Measurements from ENCODE around the gene VAMP8. TPM values are rescaled to one million over a fixed set of nuclear protein-coding genes. Genes with fewer than 3 reads are reported as not detected.
"Not testable (repeated sequence)": the region's sequence is repeated elsewhere in the genome, so short reads cannot be mapped to it uniquely, and the experiment has no call there.

VAMP8 gene
- total and polyA plus RNA-seq, 4 donors: 29.2 to 140 (median 79.4) TPM

- no peak for TF ChIP-seq GABPA (IDR thresholded peaks at IDR 0.05 in 1 of 2, conservative IDR thresholded peaks at IDR 0.05 in 1 of 2)
- TF ChIP-seq SP1 (IDR thresholded peaks at IDR 0.05): no peak
- TF ChIP-seq TAF1 (conservative IDR thresholded peaks at IDR 0.05): no peak
- TF ChIP-seq YY1 (IDR thresholded peaks at IDR 0.05): no peak
- TF ChIP-seq HNF4A (conservative IDR thresholded peaks at IDR 0.05): no peak
These were observed 14.2 kb downstream of the VAMP8 start (continued) for GRCh38 chr2:85591563-85591962.

- 93% methylated on average over 9 of the region's 9 CpGs for WGBS
- H3K9me3 ChIP-seq (ENCODE audit: control insufficient read depth in 4 of 4, low read length in 3 of 4); H3K36me3 ChIP-seq (ENCODE audit: control insufficient read depth in 4 of 4, insufficient read depth in 3 of 4, low read depth in 1 of 4, low read length in 3 of 4); H3K27me3 ChIP-seq (ENCODE audit: control insufficient read depth in 4 of 4, insufficient read depth in 4 of 4, low read length in 3 of 4); DNase-seq (ENCODE audit: low spot score); H3K27ac ChIP-seq (ENCODE audit: low read depth in 1 of 2, low read length in 2 of 2); H3K9ac ChIP-seq (ENCODE audit: low read depth in 1 of 2, low read length in 2 of 2); H3K4me3 ChIP-seq (ENCODE audit: low read depth in 1 of 3, low read length in 3 of 3): not testable (repeated sequence)
- peaks cover 8 to 50% (median 33%) of the 10 kb centered on the region in 4 donors for H3K4me1 ChIP-seq (ENCODE audit: control insufficient read depth in 4 of 4, insufficient read depth in 4 of 4, low read length in 3 of 4)
These were observed 14.9 kb downstream of the VAMP8 start for GRCh38 chr2:85592299-85592698.

GRCh38 chr2:85593023-85593422, 15.6 kb downstream of the VAMP8 start:
- Histone ChIP-seq H3K9me3 (ENCODE audit: control insufficient read depth in 4 of 4, low read length in 3 of 4) (no peaks in the 10 kb centered on the region), H3K27ac (ENCODE audit: low read depth in 1 of 2, low read length in 2 of 2) (no peak overlapping the region), H3K4me1 (ENCODE audit: control insufficient read depth in 4 of 4, insufficient read depth in 4 of 4, low read length in 3 of 4) (peaks cover 11 to 56% (median 39%) of the 10 kb centered on the region in 4 donors), H3K36me3 (ENCODE audit: control insufficient read depth in 4 of 4, insufficient read depth in 3 of 4, low read depth in 1 of 4, low read length in 3 of 4) (peaks cover 0 to 4% (median 3%) of the 10 kb centered on the region in 4 donors), H3K9ac (ENCODE audit: low read depth in 1 of 2, low read length in 2 of 2) (no peak overlapping the region), H3K4me3 (ENCODE audit: low read depth in 1 of 3, low read length in 3 of 3) (no peak overlapping the region), H3K27me3 (ENCODE audit: control insufficient read depth in 4 of 4, insufficient read depth in 4 of 4, low read length in 3 of 4) (no peaks in the 10 kb centered on the region)
- 45% methylated on average over 3 of the region's 3 CpGs for WGBS
- no peak for TF ChIP-seq CTCF (IDR thresholded peaks at IDR 0.05; ENCODE audit: low read depth, low read length, missing input control)
- no peak for TF ChIP-seq FOXA1 (IDR thresholded peaks at IDR 0.05)
- no peak for TF ChIP-seq YY1 (IDR thresholded peaks at IDR 0.05)
- TF ChIP-seq RAD21 (IDR thresholded peaks at IDR 0.05): no peak
- TF ChIP-seq HNF4A (conservative IDR thresholded peaks at IDR 0.05): no peak
- no peak for TF ChIP-seq JUND (IDR thresholded peaks at IDR 0.05)
- TF ChIP-seq FOXA2 (IDR thresholded peaks at IDR 0.05): no peak
- no peak for TF ChIP-seq TAF1 (conservative IDR thresholded peaks at IDR 0.05)
- DNase-seq (ENCODE audit: low spot score): no peak

GRCh38 chr2:85594715-85595300, 17.4 kb downstream of the VAMP8 start:
- H3K9me3 ChIP-seq (ENCODE audit: control insufficient read depth in 4 of 4, low read length in 3 of 4): no peaks in the 10 kb centered on the region
- TF ChIP-seq FOXA1 (IDR thresholded peaks at IDR 0.05) (no peak), SP1 (IDR thresholded peaks at IDR 0.05) (no peak), ZBTB33 (IDR thresholded peaks at IDR 0.05) (no peak), ATF3 (IDR thresholded peaks at IDR 0.05) (no peak), HNF4A (conservative IDR thresholded peaks at IDR 0.05) (no peak)
- peak overlapping the region; percentile 60 to 78 for H3K9ac ChIP-seq (ENCODE audit: low read depth in 1 of 2, low read length in 2 of 2)
- no peak for DNase-seq (ENCODE audit: low spot score)
- WGBS: 21% methylated on average over 13 of the region's 13 CpGs
- no peaks in the 10 kb centered on the region for H3K27me3 ChIP-seq (ENCODE audit: control insufficient read depth in 4 of 4, insufficient read depth in 4 of 4, low read length in 3 of 4)
- H3K27ac ChIP-seq (ENCODE audit: low read depth in 1 of 2, low read length in 2 of 2): peak overlapping the region; percentile 84 to 89
- H3K4me1 ChIP-seq (ENCODE audit: control insufficient read depth in 4 of 4, insufficient read depth in 4 of 4, low read length in 3 of 4): peaks cover 14 to 57% (median 46%) of the 10 kb centered on the region in 4 donors
- peaks cover 3 to 15% (median 6%) of the 10 kb centered on the region in 4 donors for H3K36me3 ChIP-seq (ENCODE audit: control insufficient read depth in 4 of 4, insufficient read depth in 3 of 4, low read depth in 1 of 4, low read length in 3 of 4)
- peak overlapping the region; percentile 77 to 91 (median 87) for H3K4me3 ChIP-seq (ENCODE audit: low read depth in 1 of 3, low read length in 3 of 3)
